Trophoblast cell (in vitro differentiated cells and primary cell): Measurements from ENCODE around the gene NCAM1.

Source experiments
- DNase-seq, 2 donors: peaks; one replicate each; pipeline ENCODE4 v3.0.0-alpha.2; 2016
- H2AFZ ChIP-seq: 2 replicates; pipeline ENCODE4 v1.6.1; 2013; ENCODE audit warnings: low read length, moderate library complexity, mild to moderate bottlenecking; ENCODE audit not compliant: insufficient read depth, poor library complexity
- H2AK5ac ChIP-seq: 2 replicates; pipeline ENCODE4 v1.6.1; 2013; ENCODE audit warnings: mild to moderate bottlenecking, low read length
- H2BK120ac ChIP-seq: 2 replicates; pipeline ENCODE4 v1.6.1; 2013; ENCODE audit warnings: low read length, mild to moderate bottlenecking, moderate library complexity; ENCODE audit not compliant: insufficient read depth, poor library complexity
- H2BK12ac ChIP-seq: 2 replicates; pipeline ENCODE4 v1.6.1; 2013; ENCODE audit warnings: mild to moderate bottlenecking, low read length, moderate library complexity
- H2BK5ac ChIP-seq: 2 replicates; pipeline ENCODE4 v1.6.1; 2013; ENCODE audit warnings: low read length, low read depth, moderate library complexity, mild to moderate bottlenecking; ENCODE audit not compliant: poor library complexity
- H3K14ac ChIP-seq: 2 replicates; pipeline ENCODE4 v1.6.1; 2013; ENCODE audit warnings: mild to moderate bottlenecking, low read length
- H3K18ac ChIP-seq: 2 replicates; pipeline ENCODE4 v1.6.1; 2013; ENCODE audit warnings: mild to moderate bottlenecking, low read length
- H3K23ac ChIP-seq: 2 replicates; pipeline ENCODE4 v1.6.1; 2013; ENCODE audit warnings: low read length
- H3K27ac ChIP-seq: 2 replicates; pipeline ENCODE4 v1.5.1; 2013; ENCODE audit warnings: low read depth, mild to moderate bottlenecking, inconsistent platforms, low read length, moderate library complexity
- H3K27me3 ChIP-seq: 2 replicates; pipeline ENCODE4 v1.6.1; 2013; ENCODE audit warnings: inconsistent platforms, mild to moderate bottlenecking, low read length, moderate library complexity; ENCODE audit not compliant: insufficient read depth
- H3K36me3 ChIP-seq, 2 experiments: 1 replicate in 1 of 2; 2 replicates in 1 of 2; pipeline ENCODE4 v1.6.1; 2013; ENCODE audit warnings: low read length in 2 of 2, mild to moderate bottlenecking in 2 of 2, moderate library complexity in 1 of 2; ENCODE audit not compliant: insufficient read depth in 2 of 2, control insufficient read depth in 1 of 2
- H3K4ac ChIP-seq: 2 replicates; pipeline ENCODE4 v1.6.1; 2013; ENCODE audit warnings: low read depth, mild to moderate bottlenecking, low read length, moderate library complexity
- H3K4me1 ChIP-seq, 2 experiments: 1 replicate in 1 of 2; 2 replicates in 1 of 2; pipeline ENCODE4 v1.6.1; 2013; ENCODE audit warnings: low read length in 2 of 2, mild to moderate bottlenecking in 2 of 2, moderate library complexity in 1 of 2; ENCODE audit not compliant: insufficient read depth in 2 of 2, control insufficient read depth in 1 of 2
- H3K4me2 ChIP-seq: 2 replicates; pipeline ENCODE4 v1.6.1; 2013; ENCODE audit warnings: inconsistent platforms, mild to moderate bottlenecking, low read length, moderate library complexity
- H3K4me3 ChIP-seq: 2 replicates; pipeline ENCODE4 v1.5.1; 2013; ENCODE audit warnings: mild to moderate bottlenecking, low read depth, low read length, inconsistent platforms
- H3K79me1 ChIP-seq: one replicate; pipeline ENCODE4 v1.6.1; 2013; ENCODE audit warnings: low read length
- H3K79me2 ChIP-seq: 2 replicates; pipeline ENCODE4 v1.6.1; 2013; ENCODE audit warnings: low read length, mild to moderate bottlenecking; ENCODE audit not compliant: control insufficient read depth, insufficient read depth, poor library complexity
- H3K9ac ChIP-seq: 2 replicates; pipeline ENCODE4 v1.6.1; 2013; ENCODE audit warnings: mild to moderate bottlenecking, low read length
- H3K9me3 ChIP-seq: 2 replicates; pipeline ENCODE4 v1.6.1; 2013; ENCODE audit warnings: low read depth, mild to moderate bottlenecking, control low read depth, inconsistent platforms, low read length; ENCODE audit not compliant: insufficient read depth
- H4K12ac ChIP-seq: 2 replicates; pipeline ENCODE4 v1.6.1; 2013; ENCODE audit warnings: low read depth, mild to moderate bottlenecking, low read length, moderate library complexity
- H4K8ac ChIP-seq: 2 replicates; pipeline ENCODE4 v1.6.1; 2013; ENCODE audit warnings: low read depth, mild to moderate bottlenecking, low read length, moderate library complexity
- H4K91ac ChIP-seq: one replicate; pipeline ENCODE4 v1.6.1; 2013; ENCODE audit warnings: low read depth, mild to moderate bottlenecking, low read length, moderate library complexity
- WGBS: extraction: QIAGEN DNeasy Blood & Tissue Kit; methylation state at CpG from one replicate; pipeline ENCODE4 v1.1.7; 2013; ENCODE audit warnings: missing lambda C conversion rate; ENCODE audit not compliant: insufficient read length, insufficient coverage; ENCODE audit errors: extremely low coverage; 5-methylcytosine and 5-hydroxymethylcytosine counted together

NCAM1 gene

GRCh38 chr11:113278481-113278880, 317.3 kb downstream of the NCAM1 start:
- no peaks in the 10 kb centered on the region for H3K4me1 ChIP-seq
- H3K4me3 ChIP-seq, result no peak overlapping the region
- no peak overlapping the region for H4K8ac ChIP-seq
- no peak overlapping the region for H3K27ac ChIP-seq
- H3K14ac ChIP-seq, result no peak overlapping the region
- H3K27me3 ChIP-seq, result no peaks in the 10 kb centered on the region
- H3K9ac ChIP-seq, result no peak overlapping the region
- no peak overlapping the region for H3K4ac ChIP-seq
- H2BK12ac ChIP-seq, result no peak overlapping the region
- H3K23ac ChIP-seq, result no peak overlapping the region
- no peaks in the 10 kb centered on the region for H3K79me2 ChIP-seq
- no peak overlapping the region for H3K4me2 ChIP-seq
- DNase-seq, result no peak
- no peaks in the 10 kb centered on the region for H3K9me3 ChIP-seq
- no peak overlapping the region for H2AFZ ChIP-seq
- H2BK120ac ChIP-seq, result no peak overlapping the region
- WGBS, result no CpG with 5 or more reads among the region's 9 CpGs
- no peak overlapping the region for H2BK5ac ChIP-seq
- no peak overlapping the region for H4K91ac ChIP-seq
- H3K36me3 ChIP-seq, result no peaks in the 10 kb centered on the region
- no peak overlapping the region for H4K12ac ChIP-seq
- no peaks in the 10 kb centered on the region for H3K79me1 ChIP-seq
- H2AK5ac ChIP-seq, result no peak overlapping the region
- H3K18ac ChIP-seq, result no peak overlapping the region

GRCh38 chr11:113278925-113279324, 317.7 kb downstream of the NCAM1 start:
- WGBS, result no CpG with 5 or more reads among the region's 4 CpGs

GRCh38 chr11:113279591-113279990, 318.4 kb downstream of the NCAM1 start:
- Histone ChIP-seq H3K79me2 (no peaks in the 10 kb centered on the region), H3K4ac (no peak overlapping the region), H3K4me1 (no peaks in the 10 kb centered on the region), H4K91ac (no peak overlapping the region), H4K8ac (no peak overlapping the region), H2BK120ac (no peak overlapping the region), H3K4me2 (no peak overlapping the region), H3K9me3 (no peaks in the 10 kb centered on the region), H2BK12ac (no peak overlapping the region), H3K18ac (no peak overlapping the region), H4K12ac (no peak overlapping the region), H3K14ac (no peak overlapping the region), H2AK5ac (no peak overlapping the region), H3K23ac (no peak overlapping the region), H2AFZ (no peak overlapping the region), H3K27ac (no peak overlapping the region), H2BK5ac (no peak overlapping the region), H3K9ac (no peak overlapping the region), H3K79me1 (no peaks in the 10 kb centered on the region), H3K36me3 (no peaks in the 10 kb centered on the region), H3K27me3 (no peaks in the 10 kb centered on the region), H3K4me3 (no peak overlapping the region)
- WGBS, result no CpG with 5 or more reads among the region's 3 CpGs
- DNase-seq, result no peak

More at GRCh38 chr11:113278925-113279324, 317.7 kb downstream of the NCAM1 start:
- H3K9ac ChIP-seq, result no peak overlapping the region
- H3K9me3 ChIP-seq, result no peaks in the 10 kb centered on the region
- H2BK12ac ChIP-seq, result no peak overlapping the region
- no peak overlapping the region for H4K91ac ChIP-seq
- no peak overlapping the region for H2BK120ac ChIP-seq
- H3K79me1 ChIP-seq, result no peaks in the 10 kb centered on the region
- no peak overlapping the region for H3K14ac ChIP-seq
- no peaks in the 10 kb centered on the region for H3K79me2 ChIP-seq
- no peak overlapping the region for H3K23ac ChIP-seq
- no peaks in the 10 kb centered on the region for H3K36me3 ChIP-seq
- no peak overlapping the region for H3K4me2 ChIP-seq
- no peak overlapping the region for H2BK5ac ChIP-seq
- no peak overlapping the region for H2AFZ ChIP-seq
- no peak overlapping the region for H3K4ac ChIP-seq
- DNase-seq, result no peak
- no peak overlapping the region for H4K8ac ChIP-seq
- H2AK5ac ChIP-seq, result no peak overlapping the region
- H3K18ac ChIP-seq, result no peak overlapping the region
- no peaks in the 10 kb centered on the region for H3K27me3 ChIP-seq
- no peak overlapping the region for H3K27ac ChIP-seq
- H3K4me3 ChIP-seq, result no peak overlapping the region
- no peak overlapping the region for H4K12ac ChIP-seq
- no peaks in the 10 kb centered on the region for H3K4me1 ChIP-seq

- Histone ChIP-seq H3K9me3 (no peaks in the 10 kb centered on the region), H3K14ac (no peak overlapping the region), H4K91ac (no peak overlapping the region), H3K4me1 (no peaks in the 10 kb centered on the region), H2AFZ (no peak overlapping the region), H3K18ac (no peak overlapping the region), H3K4me3 (no peak overlapping the region), H3K27me3 (no peaks in the 10 kb centered on the region), H2AK5ac (no peak overlapping the region), H3K27ac (no peak overlapping the region), H2BK12ac (no peak overlapping the region), H3K36me3 (no peaks in the 10 kb centered on the region), H4K8ac (no peak overlapping the region), H3K9ac (no peak overlapping the region), H3K4me2 (no peak overlapping the region), H3K79me2 (no peaks in the 10 kb centered on the region), H3K23ac (no peak overlapping the region), H3K79me1 (no peaks in the 10 kb centered on the region), H2BK5ac (no peak overlapping the region), H2BK120ac (no peak overlapping the region), H3K4ac (no peak overlapping the region), H4K12ac (no peak overlapping the region)
- DNase-seq, result no peak
- no CpG with 5 or more reads among the region's 2 CpGs for WGBS
Observed at GRCh38 chr11:113281052-113281725, 320.0 kb downstream of the NCAM1 start.
